Caco-2 (cell line): ENCODE data around the gene ADAMTS9. TPM values are rescaled to one million over a fixed set of nuclear protein-coding genes. Genes with fewer than 3 reads are reported as not detected.

ENCODE experiments used
- BruUV-seq: library from RNA; stranded (reverse); fragments of 400-500 nt; replicated peaks from 2 replicates; lab custom pipeline; 2021; lab: Mats Ljungman, UMichigan
- CTCF ChIA-PET: fragments of 300-600 bp; sonication (Branson Sonifier 250); formaldehyde crosslinking; loops from one replicate; lab custom pipeline; 2022; ENCODE audit warnings: antibody characterized with exemption; lab: Charles Lee
- POLR2A ChIA-PET: fragments of 300-600 bp; sonication (Branson Sonifier 250); formaldehyde crosslinking; loops from one replicate; lab custom pipeline; 2022; ENCODE audit warnings: antibody characterized with exemption; lab: Charles Lee
- DNase-seq, 2 experiments: peaks; one replicate each; pipeline versions ENCODE4 v3.0.0 to v3.0.0-alpha.2; 2020 to 2022
- H3K27me3 ChIP-seq: replicated peaks from 2 replicates; pipeline ENCODE4 v1.6.0; 2011; ENCODE audit warnings: low read length; ENCODE audit not compliant: control insufficient read depth, insufficient read depth
- H3K36me3 ChIP-seq: 2 replicates; pipeline ENCODE4 v1.5.1; 2011; ENCODE audit warnings: low read length; ENCODE audit not compliant: control insufficient read depth, insufficient read depth
- H3K4me1 ChIP-seq: fragments of 250-450 bp; sonication (Bioruptor Pico); 2 replicates; pipeline ENCODE4 v1.5.1; 2020; ENCODE audit warnings: mild to moderate bottlenecking
- H3K4me3 ChIP-seq: 2 replicates; pipeline ENCODE4 v1.5.1; 2011; ENCODE audit warnings: low read depth, mild to moderate bottlenecking, control low read depth, low read length
- H3K9me3 ChIP-seq: fragments of 250-450 bp; sonication (Bioruptor Pico); 2 replicates; pipeline ENCODE4 v1.5.1; 2020; ENCODE audit warnings: mild to moderate bottlenecking, moderate library complexity
- H3K27ac Mint-ChIP-seq: one replicate; pipeline ENCODE4 v1.8.0; 2022; ENCODE audit warnings: mixed read lengths; ENCODE audit not compliant: unreplicated experiment
- H3K27me3 Mint-ChIP-seq: one replicate; pipeline ENCODE4 v1.8.0; 2022; ENCODE audit warnings: mixed read lengths; ENCODE audit not compliant: insufficient read depth, unreplicated experiment
- H3K36me3 Mint-ChIP-seq: one replicate; pipeline ENCODE4 v1.8.0; 2022; ENCODE audit warnings: mild to moderate bottlenecking, mixed read lengths; ENCODE audit not compliant: insufficient read depth, unreplicated experiment
- H3K4me1 Mint-ChIP-seq: one replicate; pipeline ENCODE4 v1.8.0; 2022; ENCODE audit warnings: low read depth, mixed read lengths; ENCODE audit not compliant: unreplicated experiment
- H3K4me3 Mint-ChIP-seq: one replicate; pipeline ENCODE4 v1.8.0; 2022; ENCODE audit warnings: mild to moderate bottlenecking, moderate library complexity, mixed read lengths; ENCODE audit not compliant: unreplicated experiment
- H3K9me3 Mint-ChIP-seq: one replicate; pipeline ENCODE4 v1.8.0; 2022; ENCODE audit warnings: mixed read lengths; ENCODE audit not compliant: unreplicated experiment
- intact Hi-C: fragments of 100-400 bp; cut with micrococcal nuclease; formaldehyde crosslinking; loops from one replicate; pipeline ENCODE4 v1.10.0; 2022; ENCODE audit not compliant: unreplicated experiment
- total RNA-seq: library from RNA; stranded (reverse); gene quantifications from 2 replicates; pipeline ENCODE4 v1.2.3, GENCODE V29; 2022
- TF ChIP-seq, protein P1 (sequence below), 2 experiments: fragments of 200-600 bp in 1 of 2; IDR thresholded peaks; 1 replicate in 1 of 2; 2 replicates in 1 of 2; pipeline versions ENCODE4 v1.5.1 to v1.8.0; 2011 to 2022; ENCODE audit warnings: antibody characterized with exemption in 1 of 2, control low read depth in 1 of 2, inconsistent platforms in 1 of 2, low read depth in 1 of 2, low read length in 1 of 2, mild to moderate bottlenecking in 1 of 2, moderate library complexity in 1 of 2; ENCODE audit not compliant: insufficient read depth in 1 of 2, severe bottlenecking in 1 of 2, unreplicated experiment in 1 of 2

ADAMTS9 gene
- total RNA-seq, 1 experiment from 2014 or later: 4.0 TPM

DNA sequence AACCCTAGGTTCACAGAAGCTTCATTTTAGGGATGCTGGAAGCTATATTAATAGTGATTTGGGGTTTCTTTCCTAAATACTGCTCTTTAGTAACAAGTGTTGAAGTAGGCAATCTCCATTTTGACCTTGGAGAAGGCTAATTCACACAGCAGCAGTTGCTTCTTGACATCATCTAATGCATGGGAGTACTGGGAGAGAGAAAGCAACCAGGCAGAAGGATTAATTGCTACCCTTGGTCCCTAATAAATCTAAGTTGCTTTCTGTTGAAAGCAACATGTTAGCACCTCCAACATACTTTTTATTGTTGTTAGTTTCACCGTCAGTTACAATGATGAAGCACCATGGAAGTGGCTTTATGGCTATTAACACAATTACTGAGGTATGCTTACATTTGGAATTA is 96.2 kb downstream of the ADAMTS9 start:
- intact Hi-C loops: no loop called here
- Histone ChIP-seq H3K36me3 (no peaks in the 10 kb centered on the region), H3K27me3 (no peaks in the 10 kb centered on the region), H3K4me1 (no peaks in the 10 kb centered on the region), H3K9me3 (no peaks in the 10 kb centered on the region), H3K4me3 (no peak overlapping the region)
- H3K4me3 Mint-ChIP-seq: no peak overlapping the region
- TF ChIP-seq, protein P1, sequence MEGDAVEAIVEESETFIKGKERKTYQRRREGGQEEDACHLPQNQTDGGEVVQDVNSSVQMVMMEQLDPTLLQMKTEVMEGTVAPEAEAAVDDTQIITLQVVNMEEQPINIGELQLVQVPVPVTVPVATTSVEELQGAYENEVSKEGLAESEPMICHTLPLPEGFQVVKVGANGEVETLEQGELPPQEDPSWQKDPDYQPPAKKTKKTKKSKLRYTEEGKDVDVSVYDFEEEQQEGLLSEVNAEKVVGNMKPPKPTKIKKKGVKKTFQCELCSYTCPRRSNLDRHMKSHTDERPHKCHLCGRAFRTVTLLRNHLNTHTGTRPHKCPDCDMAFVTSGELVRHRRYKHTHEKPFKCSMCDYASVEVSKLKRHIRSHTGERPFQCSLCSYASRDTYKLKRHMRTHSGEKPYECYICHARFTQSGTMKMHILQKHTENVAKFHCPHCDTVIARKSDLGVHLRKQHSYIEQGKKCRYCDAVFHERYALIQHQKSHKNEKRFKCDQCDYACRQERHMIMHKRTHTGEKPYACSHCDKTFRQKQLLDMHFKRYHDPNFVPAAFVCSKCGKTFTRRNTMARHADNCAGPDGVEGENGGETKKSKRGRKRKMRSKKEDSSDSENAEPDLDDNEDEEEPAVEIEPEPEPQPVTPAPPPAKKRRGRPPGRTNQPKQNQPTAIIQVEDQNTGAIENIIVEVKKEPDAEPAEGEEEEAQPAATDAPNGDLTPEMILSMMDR (IDR thresholded peaks at IDR 0.05; ENCODE audit: insufficient read depth in 1 of 2, low read depth in 1 of 2, low read length in 1 of 2, severe bottlenecking in 1 of 2, unreplicated experiment in 1 of 2): no peak
- H3K27me3 Mint-ChIP-seq: no peaks in the 10 kb centered on the region
- no peaks in the 10 kb centered on the region for H3K36me3 Mint-ChIP-seq
- DNase-seq: no peak
- H3K4me1 Mint-ChIP-seq: no peaks in the 10 kb centered on the region
- H3K27ac Mint-ChIP-seq: no peak overlapping the region
- BruUV-seq: no TSS peak
- CTCF ChIA-PET: no interaction called here
- no peaks in the 10 kb centered on the region for H3K9me3 Mint-ChIP-seq
- POLR2A ChIA-PET: no interaction called here

DNA sequence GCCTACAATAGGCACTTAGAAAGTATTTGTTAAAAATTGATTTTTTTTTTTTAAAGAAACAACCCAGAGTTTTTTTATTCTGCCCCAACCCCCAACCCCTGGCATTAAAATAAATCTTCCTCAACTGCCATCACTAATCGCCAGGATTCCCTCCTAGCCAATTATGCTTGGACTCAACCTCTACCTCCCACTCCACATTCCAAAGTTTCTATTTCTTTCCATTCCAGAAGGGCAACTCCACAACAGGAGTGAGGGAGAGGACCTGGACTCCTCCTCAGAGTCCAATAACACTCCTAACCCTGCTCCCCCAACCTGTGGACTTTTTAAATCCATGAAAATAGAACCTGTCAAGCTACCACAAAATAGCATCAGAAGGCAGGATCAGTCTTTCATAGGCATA is 99.4 kb downstream of the ADAMTS9 start:
- no peaks in the 10 kb centered on the region for H3K36me3 ChIP-seq
- Mint-ChIP-seq H3K27ac (no peak overlapping the region), H3K4me1 (no peaks in the 10 kb centered on the region), H3K27me3 (no peaks in the 10 kb centered on the region), H3K9me3 (no peaks in the 10 kb centered on the region), H3K36me3 (no peaks in the 10 kb centered on the region), H3K4me3 (no peak overlapping the region)
- TF ChIP-seq, protein P1 (IDR thresholded peaks at IDR 0.05; ENCODE audit: insufficient read depth in 1 of 2, low read depth in 1 of 2, low read length in 1 of 2, severe bottlenecking in 1 of 2, unreplicated experiment in 1 of 2): no peak
- no peaks in the 10 kb centered on the region for H3K4me1 ChIP-seq
- no peaks in the 10 kb centered on the region for H3K27me3 ChIP-seq
- BruUV-seq: no TSS peak
- CTCF ChIA-PET: no interaction called here
- intact Hi-C loops: no loop called here
- no peak for DNase-seq
- POLR2A ChIA-PET: no interaction called here
- no peak overlapping the region for H3K4me3 ChIP-seq
- no peaks in the 10 kb centered on the region for H3K9me3 ChIP-seq

DNA sequence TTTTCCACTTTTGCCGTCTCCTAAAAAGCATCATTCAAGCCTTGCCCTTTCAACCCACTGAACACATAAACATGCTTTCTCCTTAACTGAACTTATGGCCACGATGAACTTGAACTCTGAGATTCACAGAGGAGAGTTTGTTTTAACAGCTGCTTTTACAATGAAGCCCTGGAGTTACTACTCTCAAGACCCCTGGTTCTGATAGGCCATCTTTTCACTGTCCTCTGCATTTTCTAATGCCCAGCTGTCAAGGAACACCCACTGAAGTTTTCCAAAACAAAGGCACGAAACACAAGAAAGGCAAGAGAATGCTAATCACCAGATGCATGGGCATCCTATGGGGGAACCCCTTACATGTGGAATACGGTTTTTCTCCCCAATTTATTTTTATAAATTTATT is 100.8 kb downstream of the ADAMTS9 start:
- H3K27me3 Mint-ChIP-seq: no peaks in the 10 kb centered on the region
- Histone ChIP-seq H3K9me3 (no peaks in the 10 kb centered on the region), H3K27me3 (no peaks in the 10 kb centered on the region), H3K4me1 (no peaks in the 10 kb centered on the region), H3K36me3 (no peaks in the 10 kb centered on the region), H3K4me3 (no peak overlapping the region)
- H3K36me3 Mint-ChIP-seq: no peaks in the 10 kb centered on the region
- H3K4me1 Mint-ChIP-seq: no peaks in the 10 kb centered on the region
- BruUV-seq: no TSS peak
- TF ChIP-seq, protein P1 (IDR thresholded peaks at IDR 0.05; ENCODE audit: insufficient read depth in 1 of 2, low read depth in 1 of 2, low read length in 1 of 2, severe bottlenecking in 1 of 2, unreplicated experiment in 1 of 2): no peak
- CTCF ChIA-PET: no interaction called here
- no peak for DNase-seq
- H3K9me3 Mint-ChIP-seq: no peaks in the 10 kb centered on the region
- intact Hi-C loops: no loop called here
- POLR2A ChIA-PET: no interaction called here
- no peak overlapping the region for H3K4me3 Mint-ChIP-seq
- no peak overlapping the region for H3K27ac Mint-ChIP-seq
